ENCODE results near the gene TANGO2.
A peak's percentile ranks its signal among the peaks of the same experiment; 100 is the strongest.
"Not testable (repeated sequence)": the region's sequence is repeated elsewhere in the genome, so short reads cannot be mapped to it uniquely, and the experiment has no call there.

The TANGO2 gene

GRCh38 chr22:20066617-20067383 lies 45.9 kb downstream of the TANGO2 start:
- no peak for DNase-seq

- not testable (repeated sequence) for DNase-seq
These were observed 46.4 kb downstream of the TANGO2 start for GRCh38 chr22:20067384-20067682.

- DNase-seq: no peak
These were observed 47.7 kb downstream of the TANGO2 start for GRCh38 chr22:20068640-20069039.

GRCh38 chr22:20069331-20070042 lies 48.6 kb downstream of the TANGO2 start:
- DNase-seq: no peak

- no peak for DNase-seq
These were observed 50.6 kb downstream of the TANGO2 start for GRCh38 chr22:20071524-20071972.

- DNase-seq: no peak
These were observed 55.8 kb downstream of the TANGO2 start for GRCh38 chr22:20076627-20077172.

GRCh38 chr22:20079745-20080444 lies 59.0 kb downstream of the TANGO2 start, which contains the start of gene DGCR8:
Gene DGCR8, plus strand, starts transcription at chr22:20080241. Its CDS starts 5,723 bp downstream, at chr22:20085964.
- DNase-seq: peak; percentile 67 to 76

GRCh38 chr22:20080445-20080775 lies 59.5 kb downstream of the TANGO2 start:
- peak; percentile 76 to 78 for DNase-seq

- peak in 1 of 2 donors; percentile 22 for DNase-seq
These were observed 60.1 kb downstream of the TANGO2 start for GRCh38 chr22:20080776-20081654.

GRCh38 chr22:20083157-20083890 lies 62.4 kb downstream of the TANGO2 start:
- DNase-seq: no peak

GRCh38 chr22:20083891-20084546 lies 63.1 kb downstream of the TANGO2 start:
- DNase-seq: no peak

GRCh38 chr22:20084547-20085413 lies 63.9 kb downstream of the TANGO2 start:
- peak; percentile 37 for DNase-seq

- no peak for DNase-seq
These were observed 64.7 kb downstream of the TANGO2 start for GRCh38 chr22:20085651-20086050.

GRCh38 chr22:20086101-20086599 lies 65.2 kb downstream of the TANGO2 start:
- no peak for DNase-seq

- DNase-seq: no peak
These were observed 65.9 kb downstream of the TANGO2 start for GRCh38 chr22:20086763-20087162.

GRCh38 chr22:20087319-20088262 lies 66.7 kb downstream of the TANGO2 start:
- DNase-seq: no peak

GRCh38 chr22:20088263-20088648 lies 67.3 kb downstream of the TANGO2 start:
- DNase-seq: no peak

GRCh38 chr22:20089226-20089976 lies 68.5 kb downstream of the TANGO2 start:
- no peak for DNase-seq

Measured in stimulated activated CD4-positive, alpha-beta T cell treated with anti-CD3 and anti-CD28 coated beads, Interleukin-2, amount 100 ng/mL, for 24 hours (primary cell).